ENCODE data around the gene FCRL1.

Gene FCRL1

DNA sequence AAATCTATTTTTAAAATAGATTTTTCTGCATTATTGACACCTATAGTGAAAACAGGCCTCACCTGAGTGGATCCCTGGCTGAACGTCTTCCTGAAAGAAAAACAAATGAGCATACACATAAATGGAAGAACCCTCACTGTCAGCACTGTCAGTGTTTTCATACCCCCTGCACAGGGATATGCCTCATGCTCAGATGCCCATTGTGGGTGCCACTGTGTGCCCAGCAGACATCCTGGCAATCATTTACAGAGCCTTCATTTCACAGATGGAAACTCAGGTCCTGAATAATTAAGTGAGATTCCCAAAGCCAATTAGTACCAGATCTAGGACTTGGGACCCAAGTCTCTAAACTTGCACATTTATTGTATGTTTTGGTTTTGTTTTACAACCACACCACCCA is 19.9 kb downstream of the FCRL1 start:
- no peak for DNase-seq (ENCODE audit: low spot score)

DNA sequence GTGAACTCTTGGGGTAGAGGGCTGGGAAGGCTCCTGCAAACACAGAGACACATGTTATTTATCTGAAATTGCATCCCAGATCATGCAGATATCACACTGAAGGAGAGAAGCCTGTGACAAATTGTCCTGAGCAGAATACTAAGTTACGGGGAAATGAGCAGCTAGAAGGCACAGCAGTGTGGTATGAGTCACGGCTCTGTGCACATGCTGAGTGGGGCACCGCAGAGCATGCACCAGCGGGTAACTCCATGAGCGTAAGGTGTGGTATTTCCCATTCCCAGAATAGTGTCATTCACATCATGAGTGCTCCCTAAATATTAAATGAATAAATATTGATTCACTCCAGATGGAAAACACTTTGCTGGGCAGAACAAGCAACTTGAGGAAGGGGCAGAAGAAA is 21.7 kb downstream of the FCRL1 start:
- DNase-seq (ENCODE audit: low spot score) = no peak

DNA sequence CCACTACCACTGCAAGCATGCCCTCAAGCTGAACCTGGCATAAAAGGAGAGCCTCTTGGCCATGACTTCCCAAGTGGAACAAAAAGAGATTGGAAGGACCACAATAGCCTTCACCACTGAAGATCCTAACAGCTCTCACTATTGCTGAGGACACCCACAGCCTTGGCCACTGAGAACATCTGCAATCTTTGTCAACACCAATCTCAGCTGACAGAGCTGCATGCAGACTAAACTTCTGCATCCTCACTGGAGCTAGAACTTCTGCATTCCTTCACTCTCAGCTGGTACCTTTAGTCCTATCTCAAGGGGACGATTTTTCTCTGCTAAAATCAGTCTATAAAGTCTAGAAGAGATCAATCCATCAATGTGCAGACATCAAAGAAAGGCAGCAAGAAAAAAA is 34.7 kb downstream of the FCRL1 start:
- no peak for DNase-seq (ENCODE audit: low spot score)

DNA sequence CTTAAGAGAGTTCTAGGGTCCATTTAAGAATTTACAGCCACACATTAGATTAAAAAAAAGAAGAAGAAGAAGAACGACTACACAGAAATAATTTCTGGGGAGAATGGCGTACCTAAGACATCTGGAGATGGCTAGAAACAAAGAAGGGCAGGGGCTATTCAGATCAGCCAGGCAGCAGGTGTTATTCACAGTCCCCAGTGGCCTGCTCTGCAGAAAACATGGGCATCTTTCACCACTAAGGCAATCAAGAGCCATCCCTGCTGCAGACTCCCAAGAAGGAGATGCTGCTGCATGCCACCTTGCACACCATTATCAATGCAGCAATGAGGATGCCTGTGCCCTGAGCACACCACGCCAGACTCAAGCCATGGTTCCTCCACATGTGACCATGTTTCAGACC is 35.1 kb downstream of the FCRL1 start:
- no peak for DNase-seq (ENCODE audit: low spot score)

DNA sequence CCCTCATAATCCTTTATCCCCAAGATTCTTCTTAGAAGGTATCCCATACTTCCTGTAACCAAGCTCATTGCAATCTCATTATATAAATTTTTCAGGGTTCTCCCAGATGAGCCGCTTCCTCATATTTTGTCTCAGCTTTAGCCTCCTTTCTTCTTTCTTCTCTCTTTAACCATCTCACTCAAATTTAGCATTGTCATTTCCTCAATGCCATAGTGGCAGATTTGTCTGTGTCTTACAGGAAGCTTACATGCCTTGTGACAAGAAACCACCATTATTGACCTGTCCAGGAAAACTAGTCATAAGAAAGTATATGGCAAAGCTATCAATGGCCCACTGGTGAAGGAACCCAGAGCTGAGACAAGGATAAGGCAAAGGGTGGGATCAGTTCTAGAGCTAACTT is 37.0 kb downstream of the FCRL1 start:
- DNase-seq (ENCODE audit: low spot score) = no peak

DNA sequence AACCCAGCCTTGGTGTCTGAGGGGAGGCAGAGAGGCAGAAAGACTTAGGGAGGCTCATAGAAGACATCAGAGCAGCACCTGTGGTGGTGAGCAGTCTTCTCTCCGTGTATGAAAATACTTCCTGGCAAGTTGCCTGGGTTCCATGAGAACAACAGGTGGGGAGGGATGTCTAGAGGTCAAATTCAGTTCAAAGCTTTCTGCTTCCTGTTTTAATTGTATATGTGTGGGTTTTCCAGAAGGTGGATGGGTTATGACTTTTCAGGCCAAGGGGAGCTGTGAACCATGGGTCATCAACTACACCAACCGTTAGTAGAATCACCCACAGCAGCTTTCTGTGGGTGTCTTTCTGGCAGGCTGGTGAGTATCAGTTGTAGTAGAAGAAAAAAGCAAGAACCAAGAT is 38.9 kb downstream of the FCRL1 start:
- DNase-seq (ENCODE audit: low spot score) = no peak

DNA sequence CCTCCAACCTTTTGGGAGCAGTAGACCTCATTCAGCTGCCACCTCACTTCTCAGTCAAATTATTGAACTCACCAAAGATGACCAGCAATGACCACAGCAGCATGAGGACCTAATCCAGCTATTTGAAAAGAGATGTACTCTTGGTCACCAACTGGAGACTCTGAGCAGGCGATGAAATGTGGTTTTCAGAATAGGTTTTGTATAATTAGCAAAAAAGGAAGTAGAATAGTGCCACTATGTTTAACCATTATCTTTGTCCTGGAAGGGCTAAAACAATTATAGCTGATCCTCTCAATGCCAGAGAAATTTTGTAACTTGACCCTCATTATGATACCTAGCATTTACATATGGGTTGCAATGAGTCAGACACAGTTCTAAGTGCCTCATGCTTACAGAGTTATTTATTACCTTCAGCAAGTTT is 42.9 kb downstream of the FCRL1 start, which contains the start of gene FCRL2:
FCRL2 (minus strand) TSS at position 162 of the 421 bp plus-strand sequence; CDS start at position 103, 59 bp downstream.
- DNase-seq (ENCODE audit: low spot score) = no peak

DNA sequence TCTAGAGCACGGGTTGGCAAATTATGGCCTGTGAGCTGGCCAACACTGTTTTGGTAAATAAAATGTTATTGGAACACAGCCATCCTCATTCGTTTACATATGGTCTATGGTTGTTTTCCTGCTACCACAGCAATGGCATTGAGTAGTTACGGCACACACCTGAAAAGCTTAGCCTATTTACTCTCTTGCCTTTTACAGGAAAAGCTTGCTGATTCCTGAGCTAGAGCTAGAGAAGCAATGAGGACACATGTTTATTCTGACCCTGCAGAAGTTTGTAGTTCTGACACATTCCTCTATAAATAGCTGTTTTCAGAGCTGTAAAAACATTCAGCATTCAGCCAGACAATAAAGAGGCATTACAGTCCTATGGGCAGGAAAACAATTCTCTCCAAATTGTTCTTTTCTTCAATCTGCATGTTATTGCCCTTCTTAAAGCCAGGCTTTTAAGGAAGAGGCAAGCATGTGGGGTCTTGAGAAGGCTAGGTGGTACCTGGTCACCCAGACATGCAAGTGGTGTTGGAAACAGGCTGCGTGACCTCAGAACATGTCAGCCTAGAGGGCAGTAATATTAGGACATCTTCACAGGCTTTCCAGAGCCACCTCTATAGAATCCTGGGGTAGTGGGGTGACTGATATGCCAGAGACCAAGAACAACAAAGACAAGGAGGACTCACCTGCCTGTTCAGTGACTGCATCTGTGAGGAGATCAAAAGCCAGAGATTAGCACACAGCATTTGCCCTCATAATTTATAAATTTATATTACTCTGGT is 44.6 kb downstream of the FCRL1 start:
- DNase-seq (ENCODE audit: low spot score) = no peak

DNA sequence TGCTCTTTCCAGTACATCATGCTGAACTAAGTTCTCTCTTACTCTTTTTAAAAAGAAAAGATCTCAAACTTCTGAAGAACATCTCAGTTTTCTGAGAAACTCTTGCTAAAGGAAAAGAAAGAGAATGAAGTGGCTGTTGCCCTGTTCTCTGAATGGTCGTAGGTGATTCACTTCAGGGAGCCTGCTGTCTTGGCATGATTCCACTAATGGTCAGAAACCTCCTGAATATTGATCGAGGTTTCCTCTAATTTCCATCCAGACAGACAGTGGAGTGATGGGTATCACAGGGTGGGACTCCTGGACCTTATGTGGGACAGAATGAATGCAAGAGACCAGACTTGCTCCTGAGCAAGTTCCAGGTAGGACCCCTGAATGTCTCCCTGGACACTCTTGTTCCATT is 45.5 kb downstream of the FCRL1 start:
- DNase-seq (ENCODE audit: low spot score) = no peak

DNA sequence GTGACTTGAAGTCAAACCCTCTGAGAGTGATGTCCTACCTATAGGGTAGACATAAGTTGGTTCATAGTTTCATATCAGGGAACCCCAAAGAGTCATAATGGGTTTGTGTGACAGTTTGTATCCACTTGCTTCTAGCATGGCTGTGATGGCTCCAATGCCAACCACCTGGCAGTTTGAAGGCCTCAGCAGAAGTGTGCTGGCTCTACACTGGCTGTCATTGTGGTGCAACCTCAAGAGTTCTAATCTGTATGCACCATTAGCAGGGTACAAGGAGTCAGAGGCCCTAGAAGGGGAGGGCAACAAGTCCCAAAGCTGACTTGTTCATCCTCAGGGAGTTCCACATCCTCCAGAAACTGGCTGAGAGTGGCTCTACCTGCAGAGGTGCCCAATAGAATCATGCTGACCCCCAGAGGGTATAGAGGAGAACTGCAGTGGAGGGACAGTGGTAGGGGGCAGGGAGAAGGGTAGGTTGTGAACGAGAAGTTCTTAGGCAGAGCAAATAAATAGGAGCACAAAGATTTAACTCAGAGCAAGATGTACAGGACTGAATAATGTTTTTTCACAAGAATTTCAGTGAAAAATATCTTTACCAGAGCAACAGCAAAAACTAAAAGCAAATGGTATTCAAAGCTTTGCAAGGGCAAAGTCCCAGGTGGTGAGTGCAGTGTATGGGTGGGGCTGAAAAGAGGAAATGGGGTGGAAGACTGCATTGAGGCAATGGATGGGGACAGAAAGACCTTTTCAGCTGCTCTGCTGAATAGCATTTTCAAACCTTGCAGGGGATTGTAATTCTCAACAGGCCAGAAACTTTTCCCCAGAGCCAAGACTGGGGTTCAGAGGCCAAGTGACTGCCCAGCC is 46.2 kb downstream of the FCRL1 start:
- no peak for DNase-seq (ENCODE audit: low spot score)

DNA sequence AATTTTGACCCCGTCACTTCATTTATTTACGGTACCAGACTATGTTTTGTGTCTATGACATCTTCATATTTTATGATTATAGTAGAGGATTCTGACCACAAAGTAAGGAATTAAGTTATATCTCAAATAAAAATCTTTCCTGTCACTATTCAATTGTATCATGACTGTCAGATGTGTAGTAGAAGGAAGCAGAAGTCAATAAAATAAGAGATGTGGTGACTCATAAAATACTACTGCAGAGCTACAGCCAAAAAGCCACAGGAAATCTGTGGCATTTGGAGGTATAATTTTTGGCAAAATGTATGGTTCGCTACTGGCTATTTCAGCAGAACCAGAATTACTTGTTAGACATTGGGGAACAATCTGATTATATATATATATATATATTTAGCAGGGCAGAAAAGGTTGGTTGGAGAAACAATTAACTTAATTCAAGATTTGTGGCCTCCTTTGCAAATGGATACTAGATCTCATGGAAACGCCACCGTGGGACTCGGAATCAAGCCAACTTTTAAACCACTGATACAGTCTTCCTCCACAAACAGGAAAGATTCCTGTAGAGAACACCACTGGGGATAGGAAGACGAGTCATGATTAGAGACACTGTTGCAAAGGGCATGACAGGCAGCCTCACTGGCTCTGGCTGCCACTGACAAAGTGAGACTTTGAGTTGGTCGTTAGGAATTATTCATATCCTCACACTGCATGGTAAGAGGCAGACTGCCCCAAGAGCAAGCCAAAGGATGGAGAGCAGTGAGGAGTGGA is 48.1 kb downstream of the FCRL1 start:
- no peak for DNase-seq (ENCODE audit: low spot score)

DNA sequence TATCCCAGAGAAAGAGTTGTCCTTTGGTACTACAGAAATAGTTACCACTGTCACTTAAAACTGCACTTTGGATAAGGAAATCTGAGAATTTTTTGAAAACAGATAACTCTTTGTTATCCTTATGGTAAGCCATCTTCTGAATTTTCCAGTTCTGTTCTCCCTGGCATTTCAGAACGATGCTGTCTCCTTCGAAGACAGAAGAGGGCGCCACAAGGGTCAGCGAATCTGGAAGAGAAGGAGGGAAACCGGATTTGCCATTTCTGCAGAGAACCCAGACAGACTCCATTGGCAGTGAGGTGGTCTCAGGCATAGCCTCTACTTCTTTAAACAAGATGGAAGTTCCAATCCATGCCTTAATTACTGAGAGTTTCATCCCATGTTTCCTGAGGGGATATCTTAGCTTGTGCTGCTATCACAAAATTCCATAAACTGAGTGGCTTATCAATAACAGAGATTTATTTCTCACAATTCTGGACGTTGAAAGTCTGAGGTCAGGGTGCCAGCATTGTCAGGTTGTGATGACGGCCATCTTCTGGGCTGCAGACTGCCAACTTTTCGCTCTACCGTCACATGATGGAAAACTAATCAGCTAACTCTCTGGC is 49.4 kb downstream of the FCRL1 start:
- DNase-seq (ENCODE audit: low spot score) = no peak

DNA sequence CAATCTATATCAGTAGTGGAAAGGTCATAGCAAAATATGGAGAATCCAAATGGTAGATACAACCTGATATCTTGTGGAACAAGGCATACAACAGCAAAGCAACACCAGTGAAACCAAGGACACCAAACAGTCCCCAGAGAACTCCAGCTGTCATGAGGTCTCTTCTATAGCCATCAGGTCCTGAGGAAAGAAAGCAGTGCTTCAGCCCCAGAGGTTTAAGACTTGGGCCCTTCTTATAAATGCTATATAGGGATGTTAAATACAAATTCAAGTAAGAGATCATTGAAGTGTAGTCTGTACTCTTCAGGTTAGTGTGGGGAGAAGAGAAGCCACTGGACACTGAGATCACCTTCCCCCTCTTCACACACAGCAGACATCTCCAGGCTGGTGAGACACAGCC is 53.1 kb downstream of the FCRL1 start:
- DNase-seq (ENCODE audit: low spot score) = no peak

DNA sequence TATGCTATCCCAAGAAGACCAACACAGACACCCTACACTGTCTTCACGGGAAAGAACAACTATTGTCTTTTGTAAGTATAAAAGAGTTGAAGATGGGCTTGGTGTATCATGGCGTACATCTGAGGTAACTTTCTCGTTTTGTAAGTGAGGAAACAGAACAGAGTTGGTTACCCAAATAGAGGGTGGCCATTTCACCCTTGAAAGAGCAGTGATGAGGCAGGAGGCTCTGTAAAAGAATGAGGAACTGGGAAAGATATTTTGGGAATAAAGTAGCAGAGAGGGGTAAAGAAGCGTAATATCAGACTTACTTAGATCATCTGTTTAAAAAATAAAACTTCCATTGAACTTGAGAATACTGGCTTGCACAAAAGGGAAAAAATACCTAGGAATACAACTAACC is 61.9 kb downstream of the FCRL1 start:
- DNase-seq (ENCODE audit: low spot score) = no peak

DNA sequence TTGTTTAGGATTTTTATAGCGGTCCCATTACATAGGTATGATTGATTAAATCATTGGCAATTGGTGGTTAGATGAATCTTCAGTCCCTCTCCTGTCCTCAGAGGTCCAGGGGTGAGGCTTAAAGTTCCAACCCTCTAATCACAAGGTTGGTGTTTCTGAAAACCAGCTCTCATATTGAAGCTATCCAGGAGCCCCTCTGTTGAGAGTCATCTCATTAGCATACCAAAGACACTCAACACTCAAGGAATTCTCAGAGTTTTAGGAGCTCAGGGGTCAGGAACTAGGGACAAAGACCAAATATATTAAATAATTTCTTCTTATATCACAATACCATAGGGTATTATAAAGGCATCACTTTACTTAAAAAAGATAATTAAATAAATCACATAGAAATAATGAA is 66.3 kb downstream of the FCRL1 start:
- DNase-seq (ENCODE audit: low spot score) = no peak

DNA sequence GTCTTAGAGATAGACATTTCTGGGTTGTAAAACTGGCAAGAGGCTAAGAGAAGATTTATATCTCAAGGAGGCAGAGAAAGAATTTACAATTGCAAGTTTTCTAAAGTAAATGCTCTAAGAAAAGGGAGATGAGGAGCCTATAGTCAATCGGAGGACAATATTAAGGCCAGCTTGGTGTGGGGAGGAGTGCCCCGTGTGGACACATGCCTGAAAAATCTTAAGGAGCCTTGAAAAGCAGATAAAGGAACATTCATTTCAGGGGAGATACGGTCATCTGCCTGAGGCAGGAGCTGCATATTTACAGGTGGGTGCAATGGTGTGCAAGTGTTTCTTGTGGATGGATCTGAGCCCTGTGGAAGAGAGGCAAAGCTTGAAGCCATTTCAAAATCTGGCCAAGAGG is 68.6 kb downstream of the FCRL1 start:
- no peak for DNase-seq (ENCODE audit: low spot score)

DNA sequence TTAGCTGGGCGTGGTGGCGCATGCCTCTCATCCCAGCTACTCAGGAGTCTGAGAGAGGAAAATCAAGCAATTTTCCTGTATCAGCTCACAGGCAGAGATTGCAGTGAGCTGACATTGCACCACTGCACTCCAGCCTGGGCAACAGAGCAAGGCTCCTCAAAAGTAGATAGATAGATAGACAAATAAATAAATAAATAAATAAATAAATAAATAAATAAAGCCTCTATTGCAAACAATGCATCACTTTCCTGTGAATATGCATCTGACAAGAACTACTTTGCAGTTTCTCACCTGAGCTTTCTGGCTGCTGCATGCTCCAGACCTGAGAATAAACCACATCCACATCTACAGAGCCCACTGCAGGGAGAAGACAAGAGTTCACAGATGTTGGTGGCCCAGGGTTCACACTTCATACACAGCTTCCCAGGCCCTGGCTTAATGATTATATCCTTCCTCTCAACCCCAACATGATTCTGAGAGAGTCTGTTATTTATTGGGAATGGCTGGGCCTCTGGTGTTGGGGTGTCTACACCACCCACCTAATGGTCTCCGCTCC is 71.6 kb downstream of the FCRL1 start:
- DNase-seq (ENCODE audit: low spot score) = no peak
